Pancreas (tissue), 10 donors: Measurements from ENCODE around the gene RP2. TPM values are rescaled to one million over a fixed set of nuclear protein-coding genes. Genes with fewer than 3 reads are reported as not detected.

Experiments
- ATAC-seq, 4 donors: fragments of 200-7000 bp; cut with Tn5 transposase; one replicate each; pipeline versions ENCODE4 v1.8.0 to v1.9.1; 2020; ENCODE audit warnings: mild to moderate bottlenecking in 4 of 4, moderate library complexity in 4 of 4
- DNase-seq, 6 donors: peaks; one replicate each; pipeline ENCODE4 v3.0.0-alpha.2; 2020
- FAIRE-seq: peaks from 2 replicates; lab custom pipeline; 2012; peaks lifted over from hg19 to GRCh38; lab: Jason Lieb, UNC
- H3K27ac ChIP-seq, 4 donors: fragments of 200-600 bp; sonication (generic); 1 replicate in 3 of 4; 2 replicates in 1 of 4; pipeline versions ENCODE4 v1.5.0 to v1.8.0; 2020
- H3K27me3 ChIP-seq, 4 donors: fragments of 200-600 bp; one replicate each; pipeline ENCODE4 v1.8.0; 2021
- H3K36me3 ChIP-seq, 3 donors: fragments of 200-600 bp; sonication (generic) in 1 of 3; one replicate each; pipeline versions ENCODE4 v1.5.0 to v1.8.0; 2020 to 2021
- H3K4me1 ChIP-seq, 3 donors: fragments of 200-600 bp; one replicate each; pipeline ENCODE4 v1.8.0; 2021
- H3K4me3 ChIP-seq, 4 donors: fragments of 200-600 bp; sonication (generic) in 2 of 4; one replicate each; pipeline versions ENCODE4 v1.5.0 to v1.8.0; 2020 to 2021
- H3K9me3 ChIP-seq, 4 donors: fragments of 200-600 bp; one replicate each; pipeline ENCODE4 v1.8.0; 2021
- WGBS, 2 donors: extraction: QIAGEN DNeasy Blood & Tissue Kit; methylation state at CpG; one replicate each; pipeline ENCODE4 v1.1.7; 2013; 5-methylcytosine and 5-hydroxymethylcytosine counted together
- intact Hi-C, 3 donors: fragments of 100-400 bp; cut with DNase I; formaldehyde crosslinking; loops; one replicate each; pipeline versions ENCODE4 v1.11.1 to v1.14.2; 2022
- polyA plus RNA-seq, 2 donors: library from polyadenylated mRNA; stranded (reverse); fragments of 200-250 nt; gene quantifications; one replicate each; pipeline ENCODE4 v1.2.3, GENCODE V29; 2013
- total RNA-seq, 6 donors: library from RNA; stranded (reverse); fragmentation: NEBNext Ultra II Directional in 4 of 6; extraction: Animal tissue kit (Norgen Biotek cat#: 25700) in 4 of 6; gene quantifications; one replicate each; pipeline versions ENCODE4 v1.2.1 to v1.2.4, GENCODE V29; 2021 to 2023
- TF ChIP-seq, protein P1 (sequence below), 4 donors: fragments of 200-600 bp; sonication (generic) in 3 of 4; IDR thresholded peaks; one replicate each; pipeline versions ENCODE4 v1.5.0 to v1.8.0; 2021; ENCODE audit warnings: antibody characterized with exemption in 4 of 4
- donor health status: healthy with polysubstance abuse.
- donor health status: DM: no; HTN: no; CAD: no; lungs with moderate emphysema.
- donor health status: DM: no; HTN: no; CAD: no.
- donor health status: control.
- donor health status: control.
- donor health status: Bipolar disorder and iron deficiency.
- donor health status: DM: yes; HTN: yes; CAD: no.
- donor health status: DM: no; HTN: no; CAD: no.
- donor health status: DM: no; HTN: no; CAD: no.
- donor health status: DM: yes; HTN: yes; CAD: no.

Gene RP2
- total and polyA plus RNA-seq, 8 donors, result 1.4 to 6.0 (median 2.2) TPM

DNA sequence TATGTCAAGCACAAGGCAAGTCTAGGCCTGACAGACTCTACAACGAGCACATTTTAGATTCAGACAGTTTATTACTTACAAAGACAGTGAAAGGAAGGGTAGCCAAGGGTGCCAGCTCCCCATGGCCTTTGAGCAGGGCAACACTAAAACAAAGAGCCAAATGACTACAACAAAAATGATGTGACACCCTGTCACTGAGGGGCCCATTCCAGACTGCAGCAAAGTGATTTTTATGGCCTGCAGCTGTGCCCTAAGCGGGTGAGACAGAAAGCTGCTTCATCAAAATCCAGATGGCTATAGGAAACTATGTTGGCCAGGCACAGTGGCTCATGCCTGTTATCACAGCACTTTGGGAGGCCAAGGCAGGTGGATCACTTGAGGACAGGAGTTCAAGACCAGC, 13.4 kb upstream of the RP2 start:
- Histone ChIP-seq H3K4me1 (no peaks in the 10 kb centered on the region), H3K27me3 (no peaks in the 10 kb centered on the region), H3K9me3 (no peaks in the 10 kb centered on the region), H3K27ac (no peak overlapping the region), H3K4me3 (no peak overlapping the region), H3K36me3 (no peaks in the 10 kb centered on the region)
- no peak for DNase-seq
- FAIRE-seq, result no peak
- intact Hi-C loops, result no loop called here
- TF ChIP-seq, protein P1, sequence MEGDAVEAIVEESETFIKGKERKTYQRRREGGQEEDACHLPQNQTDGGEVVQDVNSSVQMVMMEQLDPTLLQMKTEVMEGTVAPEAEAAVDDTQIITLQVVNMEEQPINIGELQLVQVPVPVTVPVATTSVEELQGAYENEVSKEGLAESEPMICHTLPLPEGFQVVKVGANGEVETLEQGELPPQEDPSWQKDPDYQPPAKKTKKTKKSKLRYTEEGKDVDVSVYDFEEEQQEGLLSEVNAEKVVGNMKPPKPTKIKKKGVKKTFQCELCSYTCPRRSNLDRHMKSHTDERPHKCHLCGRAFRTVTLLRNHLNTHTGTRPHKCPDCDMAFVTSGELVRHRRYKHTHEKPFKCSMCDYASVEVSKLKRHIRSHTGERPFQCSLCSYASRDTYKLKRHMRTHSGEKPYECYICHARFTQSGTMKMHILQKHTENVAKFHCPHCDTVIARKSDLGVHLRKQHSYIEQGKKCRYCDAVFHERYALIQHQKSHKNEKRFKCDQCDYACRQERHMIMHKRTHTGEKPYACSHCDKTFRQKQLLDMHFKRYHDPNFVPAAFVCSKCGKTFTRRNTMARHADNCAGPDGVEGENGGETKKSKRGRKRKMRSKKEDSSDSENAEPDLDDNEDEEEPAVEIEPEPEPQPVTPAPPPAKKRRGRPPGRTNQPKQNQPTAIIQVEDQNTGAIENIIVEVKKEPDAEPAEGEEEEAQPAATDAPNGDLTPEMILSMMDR (IDR thresholded peaks at IDR 0.05), result no peak
- ATAC-seq, result no peak
- WGBS, 2 donors, result 52 to 67% methylated on average over 2 of the region's 2 CpGs

DNA sequence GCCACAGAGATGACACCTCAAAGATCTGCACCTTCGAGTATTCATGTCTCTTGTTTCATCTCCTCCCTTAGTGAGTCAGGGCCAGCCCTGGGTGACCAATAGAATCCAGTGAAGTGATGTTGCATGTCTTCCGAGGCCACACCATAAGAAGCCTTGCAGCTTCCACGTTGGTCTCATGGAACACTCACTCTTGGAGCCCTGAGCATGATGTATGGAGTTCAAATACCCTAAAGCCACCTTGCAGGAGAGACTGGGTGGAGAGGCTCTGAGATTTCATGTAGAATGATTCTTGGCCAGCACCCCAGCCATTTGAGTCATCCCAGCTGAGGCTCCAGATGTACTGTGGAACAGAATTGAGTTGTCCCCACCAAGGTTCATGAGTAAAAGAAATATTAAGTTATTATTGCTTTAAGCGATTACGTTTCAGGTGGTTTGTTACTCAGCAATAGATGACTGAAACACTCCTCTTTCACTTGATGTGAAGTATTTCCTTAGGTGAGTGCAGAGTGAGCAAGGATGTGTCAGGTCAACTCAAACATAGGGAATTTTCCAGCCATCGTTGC, 5.0 kb upstream of the RP2 start:
- no peaks in the 10 kb centered on the region for H3K4me1 ChIP-seq
- H3K4me3 ChIP-seq, result no peak overlapping the region
- H3K9me3 ChIP-seq, result no peaks in the 10 kb centered on the region
- no peak for FAIRE-seq
- no peak overlapping the region for H3K27ac ChIP-seq
- H3K36me3 ChIP-seq, result no peaks in the 10 kb centered on the region
- TF ChIP-seq, protein P1 (IDR thresholded peaks at IDR 0.05), result no peak
- WGBS, 2 donors, result 64 to 71% methylated on average over 6 of the region's 6 CpGs
- intact Hi-C loops, result no loop called here
- ATAC-seq, result no peak
- no peak for DNase-seq
- no peaks in the 10 kb centered on the region for H3K27me3 ChIP-seq

DNA sequence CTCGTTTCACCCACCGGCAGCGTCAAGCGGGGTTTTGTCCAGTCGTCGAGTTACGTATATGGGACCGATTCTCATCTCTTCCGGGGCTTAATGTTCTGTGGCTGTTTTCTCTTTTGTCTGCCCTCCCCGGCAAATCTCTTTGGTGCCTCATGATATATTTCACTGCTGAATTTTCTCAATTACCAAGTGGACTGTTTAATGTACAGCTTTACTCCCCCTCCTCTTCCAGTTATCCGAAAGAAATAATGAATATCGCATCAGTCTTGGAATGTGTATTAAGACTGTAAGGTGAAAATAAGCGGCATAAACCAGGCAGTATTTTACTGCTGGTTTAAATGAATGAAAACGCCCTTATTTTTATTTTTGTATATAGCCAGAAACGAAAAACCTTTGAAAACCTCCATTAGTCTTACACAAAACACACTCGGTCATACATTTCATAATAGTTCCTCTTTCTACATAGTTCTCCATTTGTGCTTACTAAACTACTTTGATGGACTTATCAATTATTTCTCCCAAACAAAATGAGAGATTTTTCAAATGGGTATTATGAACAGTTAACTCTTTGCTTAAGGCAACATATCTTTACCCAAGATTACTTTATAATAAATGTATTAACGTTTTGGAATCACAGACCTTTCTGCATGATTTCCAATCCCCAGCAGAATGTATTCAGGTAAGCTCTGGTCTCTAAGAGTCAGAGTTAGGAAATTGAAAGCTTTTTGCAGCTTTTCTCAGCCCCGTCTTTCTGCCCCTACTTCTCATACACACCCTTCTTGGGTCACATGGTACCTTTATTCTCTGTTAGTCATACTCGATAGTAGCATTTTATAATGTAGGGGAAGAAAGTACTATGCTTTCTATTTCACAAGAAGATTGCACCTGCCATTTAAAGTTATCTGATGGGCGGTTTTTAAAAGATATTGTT, 979 bp downstream of the RP2 start:
- Histone ChIP-seq H3K4me1 (peaks cover 0 to 8% (median 0%) of the 10 kb centered on the region in 3 donors), H3K27me3 (peaks cover 0 to 6% (median 0%) of the 10 kb centered on the region in 4 donors), H3K4me3 (peak overlapping the region; percentile 44 to 59 (median 57)), H3K27ac (peak overlapping the region; percentile 62 to 84 (median 76)), H3K36me3 (no peaks in the 10 kb centered on the region), H3K9me3 (no peaks in the 10 kb centered on the region)
- TF ChIP-seq, protein P1 (IDR thresholded peaks at IDR 0.05), result no peak
- FAIRE-seq (peak; percentile 81), DNase-seq (no peak), ATAC-seq (peak in 1 of 4 donors; percentile 14)
- intact Hi-C loops, result no loop called here
- 1 to 31% methylated on average over 20 of the region's 20 CpGs for whole genome bisulfite sequencing, 2 donors

DNA sequence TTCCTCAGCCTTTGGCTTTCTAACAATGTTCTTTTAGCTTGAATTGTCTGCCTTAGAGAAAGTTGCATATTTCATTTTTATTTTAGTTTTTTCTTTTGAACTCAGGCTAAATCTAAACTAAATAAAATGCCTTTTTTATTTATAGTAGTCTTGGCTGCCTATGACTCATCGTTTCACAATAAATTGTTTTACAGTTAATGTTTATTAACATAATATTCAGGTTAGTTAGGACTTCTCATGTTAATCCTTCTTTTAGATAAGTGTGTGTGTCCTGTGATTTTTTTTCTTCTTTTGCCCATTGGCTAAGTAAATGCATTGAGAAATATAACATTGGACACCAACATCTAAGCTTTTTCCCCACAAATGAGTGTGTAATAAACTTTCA, 1.6 kb downstream of the RP2 start:
- Histone ChIP-seq H3K27me3 (peaks cover 0 to 6% (median 0%) of the 10 kb centered on the region in 4 donors), H3K27ac (peak overlapping the region in 1 of 4 donors; percentile 84), H3K4me1 (peaks cover 0 to 8% (median 0%) of the 10 kb centered on the region in 3 donors), H3K36me3 (no peaks in the 10 kb centered on the region), H3K9me3 (no peaks in the 10 kb centered on the region), H3K4me3 (peak overlapping the region in 1 of 4 donors; percentile 59)
- TF ChIP-seq, protein P1 (IDR thresholded peaks at IDR 0.05), result no peak
- FAIRE-seq, result peak; percentile 95
- no peak for ATAC-seq
- DNase-seq, result no peak
- intact Hi-C loops, result no loop called here
- 2 to 14% methylated on average over 1 of the region's 1 CpG for WGBS, 2 donors
